Fibroblast of gingiva (primary cell): Measurements from ENCODE around the gene TRIM46.
A peak's percentile ranks its signal among the peaks of the same experiment; 100 is the strongest.

Experiments
- DNase-seq: peaks from one replicate; pipeline ENCODE4 v3.0.0-alpha.2; 2011; ENCODE audit warnings: low read depth

Gene TRIM46

GRCh38 chr1:155172732-155173477, 744 bp upstream of the TRIM46 start, which contains the start of gene KRTCAP2:
Gene KRTCAP2 (minus strand): TSS chr1:155173304. CDS start chr1:155173224, 80 bp downstream.
- DNase-seq = peak; percentile 95

GRCh38 chr1:155174324-155175280, 953 bp downstream of the TRIM46 start:
- DNase-seq = no peak

GRCh38 chr1:155175281-155175926, 1.8 kb downstream of the TRIM46 start:
- DNase-seq = no peak

- DNase-seq = no peak
Observed at GRCh38 chr1:155175927-155176371, 2.3 kb downstream of the TRIM46 start.

DNA sequence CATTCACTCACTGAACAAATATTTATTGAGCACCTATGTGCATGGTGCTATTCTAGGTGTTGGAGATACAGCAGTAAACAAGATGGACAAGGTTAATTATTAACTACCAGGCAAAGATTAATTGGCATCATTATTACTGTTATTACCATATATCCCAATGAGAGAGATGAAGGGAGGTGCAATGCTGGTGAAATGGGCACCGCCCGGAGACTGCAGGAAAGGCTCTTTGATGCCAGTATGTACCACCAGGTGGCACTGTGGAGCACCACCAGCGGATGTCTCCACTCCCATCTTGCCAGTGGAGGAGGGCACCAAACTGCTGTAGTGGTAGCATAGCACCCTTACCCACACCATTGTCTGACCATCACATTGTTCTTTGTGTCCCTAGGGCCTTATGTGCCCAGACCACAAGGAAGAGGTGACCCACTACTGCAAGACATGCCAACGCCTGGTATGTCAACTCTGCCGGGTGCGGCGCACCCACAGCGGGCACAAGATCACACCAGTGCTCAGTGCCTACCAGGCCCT, 3.0 kb downstream of the TRIM46 start:
- DNase-seq = peak; percentile 66

GRCh38 chr1:155177192-155177917, 3.7 kb downstream of the TRIM46 start:
- DNase-seq = no peak

DNA sequence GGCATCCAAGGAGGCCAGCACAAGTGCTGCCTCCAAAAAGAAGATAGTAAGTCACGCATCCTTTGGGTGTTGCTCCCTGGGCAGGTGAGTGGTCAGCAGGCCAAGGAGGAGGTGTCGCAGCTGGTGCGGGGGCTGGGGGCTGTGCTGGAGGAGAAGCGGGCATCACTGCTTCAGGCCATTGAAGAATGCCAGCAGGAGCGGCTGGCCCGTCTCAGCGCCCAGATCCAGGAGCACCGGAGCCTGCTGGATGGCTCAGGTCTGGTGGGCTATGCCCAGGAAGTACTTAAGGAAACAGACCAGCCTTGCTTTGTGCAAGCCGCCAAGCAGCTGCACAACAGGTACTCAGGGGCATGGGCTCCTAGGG, 4.3 kb downstream of the TRIM46 start:
- DNase-seq = no peak

DNA sequence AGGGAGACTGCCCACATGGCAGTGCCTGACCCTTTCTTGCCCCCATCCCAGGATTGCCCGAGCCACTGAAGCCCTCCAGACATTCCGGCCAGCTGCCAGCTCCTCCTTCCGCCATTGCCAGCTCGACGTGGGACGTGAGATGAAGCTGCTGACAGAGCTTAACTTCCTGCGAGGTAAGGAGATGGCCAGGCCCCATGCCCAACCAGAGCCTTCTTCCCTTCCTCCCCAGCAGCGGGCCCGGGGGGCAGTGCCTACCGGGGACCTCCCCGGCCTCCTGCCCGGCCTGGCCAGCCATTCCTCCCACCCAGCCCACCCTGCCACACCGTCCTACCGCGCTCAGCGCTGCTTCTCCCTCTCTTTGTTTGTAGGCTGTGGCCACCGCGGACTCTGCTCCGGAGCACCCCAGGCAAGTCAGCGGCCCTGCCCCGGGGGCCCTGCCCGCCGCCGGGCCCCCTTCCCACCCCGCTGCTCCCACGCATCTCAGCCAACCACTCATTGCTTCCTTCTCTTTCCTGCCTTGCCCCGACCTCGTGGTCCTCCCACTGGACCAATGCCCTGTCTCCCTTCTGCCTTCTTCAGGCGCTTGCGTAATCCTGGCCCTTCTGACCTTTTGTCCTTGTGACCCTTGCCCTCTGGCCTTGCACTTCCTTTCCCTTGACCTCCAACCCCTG, 4.9 kb downstream of the TRIM46 start:
- no peak for DNase-seq

GRCh38 chr1:155179112-155180031, 5.7 kb downstream of the TRIM46 start:
- DNase-seq = no peak

- no peak for DNase-seq
Observed at GRCh38 chr1:155181371-155182051, 7.9 kb downstream of the TRIM46 start.

- DNase-seq = no peak
Observed at GRCh38 chr1:155182052-155182550, 8.5 kb downstream of the TRIM46 start.

- no peak for DNase-seq
Observed at GRCh38 chr1:155183775-155184221, 10.1 kb downstream of the TRIM46 start.

DNA sequence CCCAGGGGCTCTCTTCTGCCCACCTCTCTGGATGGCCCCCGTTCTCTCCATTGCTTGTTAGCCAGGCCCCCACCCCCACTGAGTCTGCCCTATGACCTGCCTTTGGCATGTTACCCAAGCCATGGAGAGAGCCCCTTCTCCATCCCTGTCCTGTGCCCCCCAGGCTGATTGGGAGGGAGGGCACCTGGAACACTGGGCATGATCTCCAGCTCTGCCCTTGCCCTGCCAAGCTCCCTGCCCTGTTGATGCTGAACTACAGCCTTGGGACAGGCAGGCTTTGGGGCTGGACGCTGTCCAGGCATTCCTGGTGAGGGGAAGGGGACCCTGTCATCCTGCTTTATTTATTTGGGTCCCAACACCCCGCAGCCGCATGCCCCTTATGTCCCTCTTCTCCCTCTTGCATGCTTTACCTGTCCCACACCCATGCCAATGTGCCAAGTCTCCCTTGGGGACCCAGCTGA, 10.7 kb downstream of the TRIM46 start:
- no peak for DNase-seq

GRCh38 chr1:155184835-155185782, 11.5 kb downstream of the TRIM46 start:
- no peak for DNase-seq

DNA sequence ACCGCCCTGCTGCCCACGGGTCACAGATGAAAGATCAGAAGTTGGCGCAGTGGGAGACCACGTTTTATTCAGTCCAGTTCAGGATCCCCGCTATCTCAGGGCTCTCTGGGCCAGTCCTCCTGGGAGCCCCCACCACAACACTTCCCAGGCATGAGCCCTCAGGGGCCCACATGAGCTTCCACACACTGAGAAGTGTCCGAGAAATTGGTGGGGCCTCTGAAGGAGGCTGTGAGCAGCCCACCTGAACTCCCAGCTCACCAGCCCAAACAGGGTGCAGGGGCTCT, 12.1 kb downstream of the TRIM46 start:
- DNase-seq = no peak

- no peak for DNase-seq
Observed at GRCh38 chr1:155186067-155186793, 12.6 kb downstream of the TRIM46 start.

DNA sequence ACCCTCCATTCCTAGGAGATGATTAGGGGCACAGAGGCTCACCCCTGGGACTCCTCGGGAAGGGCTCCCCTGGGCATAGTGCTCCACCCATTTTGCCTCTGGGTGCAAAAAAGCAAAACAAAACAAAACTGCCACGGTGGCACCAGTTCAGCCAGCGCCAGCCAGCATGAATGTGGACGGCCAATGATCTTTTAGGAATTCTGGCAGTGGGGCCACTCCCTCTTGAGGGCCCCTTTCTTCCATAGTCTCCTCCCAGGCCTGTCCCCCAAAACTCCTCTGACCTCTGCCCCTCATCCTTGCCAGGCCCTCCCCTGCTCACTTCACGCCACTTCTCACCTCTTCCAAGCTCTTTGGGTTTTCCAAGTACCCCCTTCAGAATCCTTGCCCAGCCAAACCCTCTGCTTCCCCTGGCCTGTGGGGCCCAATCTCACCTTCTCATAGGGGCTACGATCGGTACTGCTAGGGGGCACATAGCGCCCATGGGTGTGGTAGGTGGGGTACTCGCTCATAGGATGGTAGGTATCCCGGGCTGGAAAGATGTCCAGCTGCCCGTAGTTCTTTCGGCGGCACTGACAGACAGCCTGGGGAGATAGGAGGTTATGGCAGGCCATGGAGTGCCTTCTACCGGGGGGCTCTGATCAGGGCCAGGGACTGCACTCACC, 13.3 kb downstream of the TRIM46 start:
- no peak for DNase-seq
